Colonic mucosa (tissue), 4 donors: ENCODE results near the gene TPM1. TPM values are rescaled to one million over a fixed set of nuclear protein-coding genes. Genes with fewer than 3 reads are reported as not detected.
"Not testable (repeated sequence)": the region's sequence is repeated elsewhere in the genome, so short reads cannot be mapped to it uniquely, and the experiment has no call there.

Source experiments
- DNase-seq: peaks from one replicate; pipeline ENCODE4 v3.0.0-alpha.2; 2020
- H3K27ac ChIP-seq: fragments of 200-600 bp; one replicate; pipeline ENCODE4 v1.8.0; 2021
- H3K27me3 ChIP-seq: fragments of 200-600 bp; one replicate; pipeline ENCODE4 v1.8.0; 2021
- H3K36me3 ChIP-seq: fragments of 200-600 bp; one replicate; pipeline ENCODE4 v1.8.0; 2021
- H3K4me1 ChIP-seq: fragments of 200-600 bp; one replicate; pipeline ENCODE4 v1.8.0; 2021; ENCODE audit warnings: mild to moderate bottlenecking
- H3K4me3 ChIP-seq: fragments of 200-600 bp; one replicate; pipeline ENCODE4 v1.8.0; 2021
- H3K9ac ChIP-seq, 2 donors: one replicate each; pipeline ENCODE4 v1.7.0; 2013; ENCODE audit warnings: control low read depth in 2 of 2, low read depth in 2 of 2, low read length in 2 of 2
- H3K9me3 ChIP-seq: fragments of 200-600 bp; one replicate; pipeline ENCODE4 v1.8.0; 2021
- CTCF ChIP-seq: fragments of 200-600 bp; IDR thresholded peaks from one replicate; pipeline ENCODE4 v1.8.0; 2022; ENCODE audit warnings: antibody characterized with exemption, mild to moderate bottlenecking
- intact Hi-C: fragments of 100-400 bp; cut with DNase I; formaldehyde crosslinking; loops from one replicate; pipeline ENCODE4 v1.14.1; 2022
- total RNA-seq, 2 donors: library from RNA; stranded (reverse); fragmentation: NEBNext Ultra II Directional in 1 of 2; extraction: Animal tissue kit (Norgen Biotek cat#: 25700) in 1 of 2; gene quantifications; one replicate each; pipeline ENCODE4 v1.2.1, GENCODE V29; 2021
- donor health status: healthy.
- donor health status: DM: no; HTN: no; CAD: no.
- donor health status: DM: no; HTN: no; CAD: no.

TPM1 gene
- 100 to 1,000 TPM; 423 to 769 TPM for total RNA-seq

- no peaks in the 10 kb centered on the region for H3K4me1 ChIP-seq
- no peaks in the 10 kb centered on the region for H3K9me3 ChIP-seq
- H3K27me3 ChIP-seq, result no peaks in the 10 kb centered on the region
- peak; percentile 85 for DNase-seq
- H3K36me3 ChIP-seq, result no peaks in the 10 kb centered on the region
- no peak for TF ChIP-seq CTCF
- peak within 1 kb of the TSS; percentile 64 for H3K4me3 ChIP-seq
- H3K9ac ChIP-seq, result peak within 1 kb of the TSS; percentile 91 to 95
- peak within 1 kb of the TSS; percentile 83 for H3K27ac ChIP-seq
- intact Hi-C loops, result loop anchor here (5.0 to 10.0 kb wide), 2 partner anchors 195 to 363 kb away; no protein-coding TSS in a partner anchor
These were observed at the start of gene TPM1 for GRCh38 chr15:63041974-63042876. TPM1 (plus strand) TSS chr15:63042747; CDS start chr15:63042830, 83 bp downstream.

GRCh38 chr15:62993066-62993465, 49.5 kb upstream of the TPM1 start:
- no peaks in the 10 kb centered on the region for H3K4me1 ChIP-seq
- H3K36me3 ChIP-seq, result no peaks in the 10 kb centered on the region
- TF ChIP-seq CTCF, result no peak
- intact Hi-C loops, result no loop called here
- H3K27ac ChIP-seq, result no peak overlapping the region
- no peak overlapping the region for H3K9ac ChIP-seq
- DNase-seq, result no peak
- no peaks in the 10 kb centered on the region for H3K9me3 ChIP-seq
- H3K4me3 ChIP-seq, result no peak overlapping the region
- H3K27me3 ChIP-seq, result no peaks in the 10 kb centered on the region

GRCh38 chr15:62993632-62994031, 48.9 kb upstream of the TPM1 start:
- H3K4me3 ChIP-seq, H3K9me3 ChIP-seq, intact Hi-C loops, H3K27me3 ChIP-seq, H3K27ac ChIP-seq, H3K4me1 ChIP-seq, H3K9ac ChIP-seq, H3K36me3 ChIP-seq: not testable (repeated sequence)
- peak; percentile 40 for DNase-seq

GRCh38 chr15:62994439-62994838, 48.1 kb upstream of the TPM1 start:
- DNase-seq, result no peak
- Histone ChIP-seq H3K9me3 (no peaks in the 10 kb centered on the region), H3K27me3 (no peaks in the 10 kb centered on the region), H3K27ac (no peak overlapping the region), H3K9ac (peak overlapping the region in 1 of 2 donors; percentile 10), H3K36me3 (no peaks in the 10 kb centered on the region), H3K4me1 (no peaks in the 10 kb centered on the region), H3K4me3 (no peak overlapping the region)
- TF ChIP-seq CTCF, result no peak
- intact Hi-C loops, result no loop called here

- TF ChIP-seq CTCF, result no peak
- Histone ChIP-seq H3K9ac (no peak overlapping the region), H3K4me1 (no peaks in the 10 kb centered on the region), H3K9me3 (no peaks in the 10 kb centered on the region), H3K4me3 (no peak overlapping the region), H3K27me3 (no peaks in the 10 kb centered on the region), H3K27ac (no peak overlapping the region), H3K36me3 (no peaks in the 10 kb centered on the region)
- intact Hi-C loops, result no loop called here
- DNase-seq, result no peak
These were observed 47.4 kb upstream of the TPM1 start for GRCh38 chr15:62994975-62995681.
